ENCODE measurements around the gene CFAP410. TPM values are rescaled to one million over a fixed set of nuclear protein-coding genes. Genes with fewer than 3 reads are reported as not detected.

The CFAP410 gene
- total and polyA plus RNA-seq, 2 experiments from 2014 or later = 17.0 to 19.8 TPM

DNA sequence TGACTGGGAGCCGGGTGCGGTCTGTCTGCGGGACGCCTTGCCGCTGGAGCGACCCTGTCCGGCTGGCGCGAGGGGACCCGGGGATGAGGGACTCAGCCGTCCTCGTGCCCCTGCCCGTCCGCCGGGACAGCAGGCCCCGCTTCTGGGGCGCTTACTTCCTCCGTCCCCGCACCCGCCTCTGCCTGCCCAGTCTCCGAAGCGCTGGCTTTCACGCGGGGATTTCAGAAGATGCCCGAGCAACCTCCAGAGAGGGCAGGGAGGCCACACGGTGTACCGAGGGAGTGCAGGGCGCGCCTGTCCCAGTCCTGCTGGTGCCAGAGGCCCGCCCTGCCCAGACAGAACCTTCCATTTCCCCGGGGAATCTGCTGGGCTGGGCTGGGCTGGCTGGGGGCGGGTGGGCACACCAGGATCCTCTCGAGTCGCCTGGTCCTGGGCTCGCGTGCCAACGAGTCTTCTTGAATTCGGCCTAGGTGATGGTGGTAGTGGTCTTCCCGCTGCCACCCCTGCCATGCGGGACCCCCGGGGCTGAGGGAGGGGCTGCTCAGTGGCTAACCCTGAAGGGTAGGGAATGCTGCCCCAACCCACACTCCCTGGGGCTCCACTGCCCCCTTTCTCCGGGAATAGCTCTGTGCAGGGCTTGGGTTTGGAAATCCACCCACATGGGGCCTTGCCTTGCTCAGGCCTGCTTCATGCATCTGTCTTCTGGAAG lies 11.7 kb upstream of the CFAP410 start:
- no peak overlapping the region for H3K4me3 ChIP-seq
- H3K27me3 ChIP-seq (replicated peaks; ENCODE audit: insufficient read depth) = peaks cover 42% of the 10 kb centered on the region
- no peaks in the 10 kb centered on the region for H3K4me1 ChIP-seq (ENCODE audit: insufficient read depth)
- no peak overlapping the region for H2AFZ ChIP-seq
- no peaks in the 10 kb centered on the region for H3K9me3 ChIP-seq (ENCODE audit: low read depth)
- WGBS, 2 experiments (ENCODE audit: low coverage in 1 of 2, low lambda C conversion rate in 2 of 2, missing lambda C conversion rate in 2 of 2) = 13 to 20% methylated on average over 15 to 41 of the region's 42 CpGs
- H4K20me1 ChIP-seq (ENCODE audit: insufficient read depth) = no peaks in the 10 kb centered on the region
- DNase-seq = no peak
- H3K4me2 ChIP-seq (ENCODE audit: unreplicated experiment) = no peak overlapping the region
- in situ Hi-C loops (cut with MboI) = no loop called here
- H3K9me2 ChIP-seq (ENCODE audit: insufficient read depth) = no peaks in the 10 kb centered on the region
- H3K27ac ChIP-seq = no peak overlapping the region
- no peaks in the 10 kb centered on the region for H3K36me3 ChIP-seq (ENCODE audit: low read depth)
- H3K9ac ChIP-seq = no peak overlapping the region
- TF ChIP-seq EZH2phosphoT487 (IDR thresholded peaks at IDR 0.05; ENCODE audit: insufficient read depth, low read depth) (no peak), EZH2 (IDR thresholded peaks at IDR 0.05; ENCODE audit: insufficient read depth, poor library complexity, severe bottlenecking) (no peak)
- no peaks in the 10 kb centered on the region for H3F3A ChIP-seq (ENCODE audit: insufficient read depth)
- H3K79me2 ChIP-seq (ENCODE audit: insufficient read depth) = no peaks in the 10 kb centered on the region

DNA sequence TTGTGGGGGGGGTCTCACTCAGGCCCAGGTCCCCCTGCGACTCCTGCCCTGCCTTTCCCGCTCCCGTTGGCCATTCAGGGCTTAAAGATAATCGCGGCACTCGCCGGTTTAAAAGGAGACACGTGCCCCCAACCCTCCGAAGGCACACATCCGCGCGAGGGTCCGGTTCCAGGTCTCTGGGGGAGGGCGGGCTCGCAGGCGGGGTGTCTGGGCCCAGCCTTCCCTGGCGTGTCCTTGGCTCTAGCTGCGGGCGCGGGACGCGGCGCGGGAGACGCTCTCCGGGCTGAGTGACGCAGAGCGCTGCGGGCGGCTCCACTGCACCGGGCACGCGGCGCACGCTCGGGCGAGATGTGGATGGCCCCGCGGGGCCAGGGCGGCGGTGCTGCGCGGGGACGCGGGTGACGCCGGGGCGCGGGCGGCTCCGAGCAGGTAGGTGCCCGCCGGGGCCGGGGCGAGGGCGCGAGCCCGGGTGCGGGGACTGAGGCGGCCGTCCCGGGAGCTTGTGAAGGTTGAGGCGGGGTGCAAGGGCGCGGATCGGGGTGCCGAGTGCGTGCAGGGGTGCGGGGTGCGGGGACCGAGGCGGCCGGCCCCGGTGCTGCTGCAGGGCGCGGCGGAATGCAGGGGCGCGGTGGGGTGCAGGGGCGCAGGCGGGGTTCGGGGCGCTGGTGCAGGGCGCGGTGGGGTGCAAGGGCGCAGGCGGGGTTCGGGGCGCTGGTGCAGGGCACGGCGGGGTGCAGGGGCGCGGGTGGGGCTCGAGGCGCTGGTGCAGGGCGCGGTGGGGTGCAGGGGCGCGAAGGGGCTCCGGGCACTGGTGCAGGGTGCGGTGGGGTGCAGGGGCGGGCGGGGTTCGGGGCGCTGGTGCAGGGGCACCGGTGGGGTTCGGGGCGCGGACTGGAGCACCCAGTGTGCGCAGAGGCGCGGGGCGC lies 10.9 kb upstream of the CFAP410 start:
- Histone ChIP-seq H3K4me1 (ENCODE audit: insufficient read depth) (no peaks in the 10 kb centered on the region), H3K27me3 (replicated peaks; ENCODE audit: insufficient read depth) (peaks cover 42% of the 10 kb centered on the region), H3K79me2 (ENCODE audit: insufficient read depth) (no peaks in the 10 kb centered on the region), H3K4me3 (no peak overlapping the region), H3K9me3 (ENCODE audit: low read depth) (no peaks in the 10 kb centered on the region), H3K9me2 (ENCODE audit: insufficient read depth) (no peaks in the 10 kb centered on the region), H3K4me2 (ENCODE audit: unreplicated experiment) (no peak overlapping the region), H3K9ac (no peak overlapping the region), H3K27ac (no peak overlapping the region), H2AFZ (no peak overlapping the region), H3K36me3 (ENCODE audit: low read depth) (no peaks in the 10 kb centered on the region), H4K20me1 (ENCODE audit: insufficient read depth) (no peaks in the 10 kb centered on the region), H3F3A (ENCODE audit: insufficient read depth) (no peaks in the 10 kb centered on the region)
- TF ChIP-seq EZH2 (IDR thresholded peaks at IDR 0.05; ENCODE audit: insufficient read depth, poor library complexity, severe bottlenecking) (no peak), EZH2phosphoT487 (IDR thresholded peaks at IDR 0.05; ENCODE audit: insufficient read depth, low read depth) (no peak)
- WGBS, 2 experiments (ENCODE audit: low coverage in 1 of 2, low lambda C conversion rate in 2 of 2, missing lambda C conversion rate in 2 of 2) = 5 to 8% methylated on average over 36 to 80 of the region's 113 CpGs
- in situ Hi-C loops (cut with MboI) = no loop called here
- no peak for DNase-seq

DNA sequence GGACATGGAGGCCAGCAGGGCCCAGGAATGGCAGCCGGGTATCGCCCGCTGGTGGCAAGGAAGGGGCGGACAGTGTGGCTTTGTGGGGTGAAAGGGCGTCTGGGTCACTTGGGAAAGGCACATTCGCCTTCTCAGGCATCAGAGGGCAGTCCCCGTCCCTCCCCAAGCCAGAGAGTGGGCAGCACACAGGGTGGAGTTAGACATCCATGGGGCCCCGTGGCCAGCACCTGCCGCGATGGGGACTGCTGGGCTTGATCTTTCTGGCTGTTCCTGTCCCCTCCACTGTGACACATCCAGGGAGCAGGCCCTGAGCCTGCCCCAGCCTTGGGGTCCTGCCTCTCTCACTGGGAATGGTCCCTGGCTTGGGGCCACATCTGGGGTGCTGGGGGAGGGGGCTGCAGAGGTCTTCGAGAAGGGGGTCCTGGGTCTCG lies 10.2 kb upstream of the CFAP410 start:
- in situ Hi-C loops (cut with MboI) = no loop called here

DNA sequence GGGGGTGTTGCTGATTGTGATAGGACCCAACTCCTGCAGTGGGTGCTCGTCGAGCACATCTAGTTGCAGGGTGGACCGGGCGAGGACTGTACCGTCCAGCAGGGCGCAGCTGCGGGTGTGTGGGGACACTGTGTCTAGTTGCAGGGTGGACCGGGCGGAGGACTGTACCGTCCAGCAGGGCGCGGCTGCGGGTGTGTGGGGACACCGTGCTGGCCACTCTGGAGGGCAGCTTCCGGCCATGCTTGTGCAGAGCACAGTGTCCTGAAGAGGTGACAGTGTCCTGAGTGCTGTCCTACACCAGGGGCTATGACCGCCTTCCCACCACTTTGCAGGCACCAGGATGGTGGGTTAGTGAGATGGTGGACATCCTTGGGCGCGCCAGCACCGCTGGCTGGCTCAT lies 9.7 kb upstream of the CFAP410 start:
- whole genome bisulfite sequencing, 2 experiments (ENCODE audit: low coverage in 1 of 2, low lambda C conversion rate in 2 of 2, missing lambda C conversion rate in 2 of 2) = 78 to 79% methylated on average over 19 of the region's 19 CpGs
- Histone ChIP-seq H3K27me3 (replicated peaks; ENCODE audit: insufficient read depth) (peaks cover 42% of the 10 kb centered on the region), H3K4me3 (no peak overlapping the region), H3K4me1 (ENCODE audit: insufficient read depth) (no peaks in the 10 kb centered on the region), H3K9me3 (ENCODE audit: low read depth) (no peaks in the 10 kb centered on the region), H4K20me1 (ENCODE audit: insufficient read depth) (no peaks in the 10 kb centered on the region), H3K27ac (no peak overlapping the region), H3F3A (ENCODE audit: insufficient read depth) (no peaks in the 10 kb centered on the region), H3K9me2 (ENCODE audit: insufficient read depth) (no peaks in the 10 kb centered on the region), H3K36me3 (ENCODE audit: low read depth) (no peaks in the 10 kb centered on the region), H3K79me2 (ENCODE audit: insufficient read depth) (no peaks in the 10 kb centered on the region), H3K9ac (no peak overlapping the region), H3K4me2 (ENCODE audit: unreplicated experiment) (no peak overlapping the region), H2AFZ (no peak overlapping the region)
- DNase-seq = no peak
- in situ Hi-C loops (cut with MboI) = no loop called here
- TF ChIP-seq EZH2 (IDR thresholded peaks at IDR 0.05; ENCODE audit: insufficient read depth, poor library complexity, severe bottlenecking) = no peak
- TF ChIP-seq EZH2phosphoT487 (IDR thresholded peaks at IDR 0.05; ENCODE audit: insufficient read depth, low read depth) = no peak

More for the DNA sequence above, 10.2 kb upstream of the CFAP410 start:
- no peak for TF ChIP-seq EZH2 (IDR thresholded peaks at IDR 0.05; ENCODE audit: insufficient read depth, poor library complexity, severe bottlenecking)
- TF ChIP-seq EZH2phosphoT487 (IDR thresholded peaks at IDR 0.05; ENCODE audit: insufficient read depth, low read depth) = no peak
- no peaks in the 10 kb centered on the region for H3K9me3 ChIP-seq (ENCODE audit: low read depth)
- H3K4me3 ChIP-seq = no peak overlapping the region
- H3K9me2 ChIP-seq (ENCODE audit: insufficient read depth) = no peaks in the 10 kb centered on the region
- H3K4me2 ChIP-seq (ENCODE audit: unreplicated experiment) = no peak overlapping the region
- H3K27me3 ChIP-seq (replicated peaks; ENCODE audit: insufficient read depth) = peaks cover 42% of the 10 kb centered on the region
- no peaks in the 10 kb centered on the region for H3K4me1 ChIP-seq (ENCODE audit: insufficient read depth)
- WGBS, 2 experiments (ENCODE audit: low coverage in 1 of 2, low lambda C conversion rate in 2 of 2, missing lambda C conversion rate in 2 of 2) = 51 to 64% methylated on average over 10 to 12 of the region's 12 CpGs
- no peak overlapping the region for H2AFZ ChIP-seq
- H3K79me2 ChIP-seq (ENCODE audit: insufficient read depth) = no peaks in the 10 kb centered on the region
- no peaks in the 10 kb centered on the region for H3F3A ChIP-seq (ENCODE audit: insufficient read depth)
- DNase-seq = no peak
- no peak overlapping the region for H3K9ac ChIP-seq
- H3K27ac ChIP-seq = no peak overlapping the region
- H3K36me3 ChIP-seq (ENCODE audit: low read depth) = no peaks in the 10 kb centered on the region
- H4K20me1 ChIP-seq (ENCODE audit: insufficient read depth) = no peaks in the 10 kb centered on the region
